ENCODE measurements around the gene ADGRE1. TPM values are rescaled to one million over a fixed set of nuclear protein-coding genes. Genes with fewer than 3 reads are reported as not detected.

ADGRE1 gene
- total and polyA plus RNA-seq, 2 of the 8 experiments (the other 6 are each of a cell fraction or from before 2014, with no cell fraction given), result not detected

GRCh38 chr19:6970443-6970842 is 83.1 kb downstream of the ADGRE1 start:
- Histone ChIP-seq H3K27ac (ENCODE audit: low read depth, low read length) (no peak overlapping the region), H4K5ac (ENCODE audit: insufficient read length, low read depth, low read length) (no peak overlapping the region), H2BK12ac (ENCODE audit: low read depth, low read length) (no peak overlapping the region), H2AFZ (ENCODE audit: low read length) (no peak overlapping the region), H3K9ac (replicated peaks in 1 of 4; ENCODE audit: extremely low read depth in 1 of 4, low read depth in 3 of 4, low read length in 3 of 4) (no peak overlapping the region), H2BK15ac (ENCODE audit: low read length) (no peak overlapping the region), H3K36me3 (ENCODE audit: control insufficient read depth in 2 of 4, insufficient read depth in 4 of 4, low read length in 3 of 4) (no peaks in the 10 kb centered on the region), H2BK120ac (replicated peaks; ENCODE audit: low read depth, low read length) (no peak overlapping the region), H3K4me1 (replicated peaks in 1 of 4; ENCODE audit: control insufficient read depth in 3 of 4, insufficient read depth in 4 of 4, low read length in 3 of 4) (no peaks in the 10 kb centered on the region), H3K27me3 (replicated peaks in 1 of 4; ENCODE audit: control insufficient read depth in 3 of 4, extremely low read depth in 1 of 4, insufficient read depth in 3 of 4, low read length in 3 of 4) (no peaks in the 10 kb centered on the region), H3K9me3 (ENCODE audit: insufficient read depth in 2 of 2, low read depth in 1 of 2, low read length in 1 of 2) (peaks cover 63 to 82% of the 10 kb centered on the region in 2 experiments), H3K23ac (ENCODE audit: insufficient read length) (no peak overlapping the region), H2BK5ac (ENCODE audit: low read depth, low read length) (no peak overlapping the region), H4K91ac (replicated peaks; ENCODE audit: insufficient read length, low read length) (no peak overlapping the region), H3K18ac (ENCODE audit: extremely low read depth, low read length) (no peak overlapping the region), H3K56ac (replicated peaks; ENCODE audit: insufficient read length, low read depth, low read length) (no peak overlapping the region), H3K79me2 (ENCODE audit: control insufficient read depth in 1 of 2, insufficient read depth in 2 of 2, low read length in 2 of 2) (no peaks in the 10 kb centered on the region), H3K4me3 (ENCODE audit: extremely low read depth in 1 of 4, insufficient read depth in 2 of 4, low read depth in 3 of 4, low read length in 4 of 4) (no peak overlapping the region), H3K4me2 (ENCODE audit: insufficient read depth in 1 of 2, low read depth in 2 of 2, low read length in 2 of 2) (no peak overlapping the region), H2BK20ac (ENCODE audit: low read length) (no peak overlapping the region), H4K8ac (ENCODE audit: extremely low read depth, insufficient read depth, low read length) (no peak overlapping the region), H3K79me1 (ENCODE audit: low read depth, low read length) (no peaks in the 10 kb centered on the region), H2AK5ac (ENCODE audit: low read depth, low read length) (no peak overlapping the region), H4K20me1 (replicated peaks in 1 of 2; ENCODE audit: control insufficient read depth in 1 of 2, insufficient read depth in 2 of 2, low read length in 2 of 2) (no peaks in the 10 kb centered on the region), H3K23me2 (ENCODE audit: low read depth, low read length) (no peaks in the 10 kb centered on the region), H3K14ac (ENCODE audit: insufficient read length) (no peak overlapping the region), H3K4ac (replicated peaks; ENCODE audit: insufficient read length, low read depth, low read length) (no peak overlapping the region)
- WGBS, 2 experiments (ENCODE audit: extremely low coverage in 1 of 2, insufficient coverage in 1 of 2, insufficient read length in 1 of 2, insufficient replicate concordance in 2 of 2, low coverage in 1 of 2, low lambda C conversion rate in 2 of 2, missing lambda C conversion rate in 1 of 2), result 86% methylated on average over 5 of the region's 5 CpGs; no CpG with 5 or more reads in 1 of the 2 experiments
- TF ChIP-seq SIN3A (conservative IDR thresholded peaks at IDR 0.05 in 1 of 2, IDR thresholded peaks at IDR 0.05 in 1 of 2; ENCODE audit: low read depth in 1 of 2, low read length in 2 of 2) (no peak), RBBP5 (IDR thresholded peaks at IDR 0.05; ENCODE audit: borderline replicate concordance, low read depth, low read length) (no peak), SUZ12 (IDR thresholded peaks at IDR 0.05; ENCODE audit: low read length) (no peak), HDAC2 (IDR thresholded peaks at IDR 0.05; ENCODE audit: borderline replicate concordance in 1 of 2, low read depth in 2 of 2, low read length in 2 of 2) (no peak), GTF2F1 (IDR thresholded peaks at IDR 0.05; ENCODE audit: borderline replicate concordance, low read depth, low read length) (no peak)
- ChIA-PET CTCF (ENCODE audit: partially characterized antibody) (no interaction called here), POLR2A (ENCODE audit: partially characterized antibody) (no interaction called here)
- FAIRE-seq (no peak), DNase-seq (ENCODE audit: low read depth in 1 of 2, low spot score in 2 of 2) (no peak)

Data from H1 (cell line).